Lower leg skin (tissue), 3 donors: ENCODE measurements around the gene HMG20A.

Experiments
- POLR2A ChIP-seq, 2 donors: fragments of 450-650 bp; IDR thresholded peaks; one replicate each; pipeline ENCODE4 v1.6.1; 2016 to 2017; ENCODE audit warnings: antibody characterized with exemption in 2 of 2, mild to moderate bottlenecking in 1 of 2, moderate library complexity in 1 of 2
- TF ChIP-seq, protein P1 (sequence below), 3 donors: fragments of 450-650 bp; IDR thresholded peaks; one replicate each; pipeline ENCODE4 v1.5.1; 2016; ENCODE audit warnings: antibody characterized with exemption in 3 of 3, mild to moderate bottlenecking in 3 of 3, moderate library complexity in 2 of 3

- TF ChIP-seq, protein P1, sequence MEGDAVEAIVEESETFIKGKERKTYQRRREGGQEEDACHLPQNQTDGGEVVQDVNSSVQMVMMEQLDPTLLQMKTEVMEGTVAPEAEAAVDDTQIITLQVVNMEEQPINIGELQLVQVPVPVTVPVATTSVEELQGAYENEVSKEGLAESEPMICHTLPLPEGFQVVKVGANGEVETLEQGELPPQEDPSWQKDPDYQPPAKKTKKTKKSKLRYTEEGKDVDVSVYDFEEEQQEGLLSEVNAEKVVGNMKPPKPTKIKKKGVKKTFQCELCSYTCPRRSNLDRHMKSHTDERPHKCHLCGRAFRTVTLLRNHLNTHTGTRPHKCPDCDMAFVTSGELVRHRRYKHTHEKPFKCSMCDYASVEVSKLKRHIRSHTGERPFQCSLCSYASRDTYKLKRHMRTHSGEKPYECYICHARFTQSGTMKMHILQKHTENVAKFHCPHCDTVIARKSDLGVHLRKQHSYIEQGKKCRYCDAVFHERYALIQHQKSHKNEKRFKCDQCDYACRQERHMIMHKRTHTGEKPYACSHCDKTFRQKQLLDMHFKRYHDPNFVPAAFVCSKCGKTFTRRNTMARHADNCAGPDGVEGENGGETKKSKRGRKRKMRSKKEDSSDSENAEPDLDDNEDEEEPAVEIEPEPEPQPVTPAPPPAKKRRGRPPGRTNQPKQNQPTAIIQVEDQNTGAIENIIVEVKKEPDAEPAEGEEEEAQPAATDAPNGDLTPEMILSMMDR (IDR thresholded peaks at IDR 0.05) = no peak
- no peak for TF ChIP-seq POLR2A (IDR thresholded peaks at IDR 0.05)
Measured at GRCh38 chr15:77380033-77380432, 40.7 kb upstream of the HMG20A start.
